Progenitor cell of endocrine pancreas (in vitro differentiated cells): ENCODE measurements around the gene GTF2IRD1. TPM values are rescaled to one million over a fixed set of nuclear protein-coding genes. Genes with fewer than 3 reads are reported as not detected.

Source experiments
- DNase-seq: peaks from one replicate; pipeline ENCODE4 v3.0.0; 2021; ENCODE audit warnings: low spot score; ENCODE audit not compliant: unreplicated experiment
- H3K27ac Mint-ChIP-seq: 2 replicates; pipeline ENCODE4 v1.8.0; 2021; ENCODE audit warnings: mild to moderate bottlenecking, moderate library complexity, mixed read lengths
- H3K27me3 Mint-ChIP-seq: 2 replicates; pipeline ENCODE4 v1.8.0; 2021; ENCODE audit warnings: mixed read lengths
- H3K36me3 Mint-ChIP-seq: 2 replicates; pipeline ENCODE4 v1.8.0; 2022; ENCODE audit warnings: mixed read lengths; ENCODE audit not compliant: insufficient read depth
- H3K4me1 Mint-ChIP-seq: 2 replicates; pipeline ENCODE4 v1.8.0; 2021; ENCODE audit warnings: low read depth, mixed read lengths
- H3K4me3 Mint-ChIP-seq: 2 replicates; pipeline ENCODE4 v1.8.0; 2021; ENCODE audit warnings: low read depth, mild to moderate bottlenecking, moderate library complexity, mixed read lengths
- H3K9me3 Mint-ChIP-seq: 2 replicates; pipeline ENCODE4 v1.8.0; 2021; ENCODE audit warnings: low read depth, mixed read lengths
- total RNA-seq: library from RNA; stranded (reverse); gene quantifications from 2 replicates; pipeline ENCODE4 v1.2.1, GENCODE V29; 2021
- TF ChIP-seq, protein P1 (sequence below): fragments of 200-600 bp; sonication (generic); IDR thresholded peaks from one replicate; pipeline ENCODE4 v1.5.0; 2021; ENCODE audit warnings: antibody characterized with exemption, mild to moderate bottlenecking; ENCODE audit not compliant: unreplicated experiment

Gene GTF2IRD1
- total RNA-seq, 1 donor from 2014 or later = 60.7 TPM

DNA sequence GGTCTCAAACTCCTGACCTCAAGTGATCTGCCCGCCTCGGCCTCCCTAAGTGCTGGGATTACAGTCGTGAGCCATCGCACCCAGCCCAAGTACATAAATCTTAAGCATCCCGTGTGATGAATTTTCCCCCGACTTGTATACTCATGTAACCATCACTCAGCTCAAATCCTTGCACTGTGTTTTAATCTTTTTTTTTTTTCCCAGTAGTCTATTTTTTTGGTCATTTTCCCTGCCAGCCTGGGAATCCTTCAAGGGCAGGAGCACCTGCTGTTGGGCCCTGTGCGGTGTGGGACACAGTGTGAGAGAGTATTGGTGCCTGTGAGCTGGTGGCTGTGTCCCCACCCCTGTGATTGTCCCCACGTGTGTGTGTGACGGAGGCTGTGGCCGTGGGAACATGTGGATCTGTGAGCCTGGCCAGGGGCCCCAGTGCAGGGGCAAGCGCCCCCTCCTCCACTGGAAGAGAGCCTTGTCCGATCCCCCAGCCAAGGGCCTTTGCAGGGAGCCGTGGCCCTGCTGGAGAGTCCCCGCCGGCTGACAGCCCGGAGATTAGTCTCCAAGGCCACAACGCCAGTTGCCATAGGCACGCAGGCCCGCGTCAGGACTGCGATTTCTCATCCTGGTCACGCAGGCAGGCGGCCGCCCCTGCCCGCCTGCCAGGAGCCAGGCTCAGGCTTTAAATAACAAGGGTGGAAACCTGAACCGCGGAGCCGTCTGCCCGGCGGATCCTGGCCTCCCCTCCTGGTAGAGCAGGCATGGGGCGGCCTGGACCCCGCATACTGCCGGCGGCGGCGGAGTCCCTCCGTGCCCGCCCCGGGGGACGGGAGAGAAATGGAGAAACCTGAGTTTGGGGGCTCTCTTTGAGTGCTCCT lies 26.5 kb downstream of the GTF2IRD1 start:
- Mint-ChIP-seq H3K4me1 (peaks cover 18% of the 10 kb centered on the region), H3K27ac (peak overlapping the region; percentile 85), H3K36me3 (no peaks in the 10 kb centered on the region), H3K9me3 (no peaks in the 10 kb centered on the region), H3K27me3 (no peaks in the 10 kb centered on the region), H3K4me3 (peak overlapping the region; percentile 16)
- TF ChIP-seq, protein P1, sequence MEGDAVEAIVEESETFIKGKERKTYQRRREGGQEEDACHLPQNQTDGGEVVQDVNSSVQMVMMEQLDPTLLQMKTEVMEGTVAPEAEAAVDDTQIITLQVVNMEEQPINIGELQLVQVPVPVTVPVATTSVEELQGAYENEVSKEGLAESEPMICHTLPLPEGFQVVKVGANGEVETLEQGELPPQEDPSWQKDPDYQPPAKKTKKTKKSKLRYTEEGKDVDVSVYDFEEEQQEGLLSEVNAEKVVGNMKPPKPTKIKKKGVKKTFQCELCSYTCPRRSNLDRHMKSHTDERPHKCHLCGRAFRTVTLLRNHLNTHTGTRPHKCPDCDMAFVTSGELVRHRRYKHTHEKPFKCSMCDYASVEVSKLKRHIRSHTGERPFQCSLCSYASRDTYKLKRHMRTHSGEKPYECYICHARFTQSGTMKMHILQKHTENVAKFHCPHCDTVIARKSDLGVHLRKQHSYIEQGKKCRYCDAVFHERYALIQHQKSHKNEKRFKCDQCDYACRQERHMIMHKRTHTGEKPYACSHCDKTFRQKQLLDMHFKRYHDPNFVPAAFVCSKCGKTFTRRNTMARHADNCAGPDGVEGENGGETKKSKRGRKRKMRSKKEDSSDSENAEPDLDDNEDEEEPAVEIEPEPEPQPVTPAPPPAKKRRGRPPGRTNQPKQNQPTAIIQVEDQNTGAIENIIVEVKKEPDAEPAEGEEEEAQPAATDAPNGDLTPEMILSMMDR = no peak
- peak; percentile 49 for DNase-seq

DNA sequence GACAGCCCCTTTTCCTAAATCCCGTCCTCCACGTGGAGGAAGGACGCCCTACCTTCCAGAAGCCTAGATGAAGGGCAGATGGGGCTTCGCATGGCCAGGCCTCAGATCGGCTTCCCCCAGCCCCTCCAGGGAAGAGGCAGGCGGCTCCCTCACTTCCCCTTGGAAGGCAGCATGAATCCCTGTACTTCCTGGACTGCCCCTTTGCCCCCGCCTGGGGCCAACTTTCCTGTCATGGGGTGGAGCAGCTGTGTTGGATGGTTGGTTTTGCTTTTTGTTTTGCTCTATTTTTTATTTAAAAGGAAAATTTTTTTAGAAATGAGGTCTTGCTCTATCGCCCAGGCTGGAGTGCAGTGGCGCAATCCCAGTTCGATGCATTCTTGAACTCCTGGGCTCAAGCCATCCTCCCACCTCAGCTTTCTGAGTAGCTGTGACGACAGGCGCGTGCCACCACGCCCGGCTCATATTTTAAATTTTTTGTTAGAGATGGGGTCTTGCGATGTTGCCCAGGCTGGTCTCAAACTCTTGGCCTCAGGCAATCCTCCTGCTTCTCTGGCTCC lies 27.2 kb downstream of the GTF2IRD1 start:
- Mint-ChIP-seq H3K9me3 (no peaks in the 10 kb centered on the region), H3K36me3 (no peaks in the 10 kb centered on the region), H3K4me3 (no peak overlapping the region), H3K27me3 (no peaks in the 10 kb centered on the region), H3K27ac (no peak overlapping the region), H3K4me1 (peaks cover 18% of the 10 kb centered on the region)
- no peak for DNase-seq
- TF ChIP-seq, protein P1 = no peak

DNA sequence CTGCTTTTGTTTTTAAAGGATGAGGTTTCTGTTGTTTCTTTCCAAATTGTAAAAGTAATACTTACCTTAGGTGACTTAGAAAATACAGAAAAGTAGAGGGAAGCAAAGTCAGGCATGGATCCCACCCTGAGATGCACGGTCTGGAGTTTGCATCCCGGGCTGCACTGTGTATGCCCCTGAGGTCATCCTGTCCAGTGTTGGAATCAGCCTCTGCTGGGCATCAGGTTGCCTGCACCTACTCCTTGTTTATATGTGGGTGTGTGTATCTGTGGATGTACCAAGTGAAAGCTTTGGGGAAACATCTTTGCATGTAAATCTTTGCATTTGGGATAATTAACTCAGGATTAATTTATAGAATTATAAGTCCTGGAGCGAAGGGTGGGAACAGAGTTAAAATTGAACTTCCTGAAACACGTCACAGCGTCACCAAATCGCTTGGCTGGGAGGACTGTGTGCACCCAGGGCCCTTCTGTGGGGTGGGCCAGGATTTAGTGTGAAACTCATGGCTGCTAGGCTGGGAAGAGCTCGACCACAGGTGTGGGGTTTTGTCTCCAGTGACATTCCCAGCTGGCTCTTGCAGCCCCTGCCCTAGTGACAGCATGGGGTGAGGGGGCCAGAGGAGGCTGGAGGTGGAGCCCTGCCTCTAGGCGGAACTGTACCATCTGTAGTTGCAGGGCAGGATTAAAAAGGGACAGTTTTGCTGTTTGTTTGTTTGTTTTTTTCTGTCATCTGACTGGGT lies 27.9 kb downstream of the GTF2IRD1 start:
- DNase-seq = no peak
- Mint-ChIP-seq H3K36me3 (no peaks in the 10 kb centered on the region), H3K9me3 (no peaks in the 10 kb centered on the region), H3K4me3 (no peak overlapping the region), H3K27ac (no peak overlapping the region), H3K4me1 (peaks cover 18% of the 10 kb centered on the region), H3K27me3 (no peaks in the 10 kb centered on the region)
- TF ChIP-seq, protein P1 = no peak

GRCh38 chr7:74482197-74482467 lies 28.4 kb downstream of the GTF2IRD1 start:
- no peak overlapping the region for H3K27ac Mint-ChIP-seq
- no peak for DNase-seq
- no peaks in the 10 kb centered on the region for H3K36me3 Mint-ChIP-seq
- TF ChIP-seq, protein P1 = no peak
- H3K9me3 Mint-ChIP-seq = no peaks in the 10 kb centered on the region
- H3K27me3 Mint-ChIP-seq = no peaks in the 10 kb centered on the region
- H3K4me3 Mint-ChIP-seq = no peak overlapping the region
- H3K4me1 Mint-ChIP-seq = peaks cover 18% of the 10 kb centered on the region

- peak overlapping the region; percentile 6 for H3K27ac Mint-ChIP-seq
- peaks cover 17% of the 10 kb centered on the region for H3K4me1 Mint-ChIP-seq
- no peak for DNase-seq
Measured at GRCh38 chr7:74482629-74483401, 29.1 kb downstream of the GTF2IRD1 start.

More at GRCh38 chr7:74482629-74483401, 29.1 kb downstream of the GTF2IRD1 start:
- Mint-ChIP-seq H3K9me3 (no peaks in the 10 kb centered on the region), H3K27me3 (no peaks in the 10 kb centered on the region), H3K36me3 (no peaks in the 10 kb centered on the region), H3K4me3 (no peak overlapping the region)
- TF ChIP-seq, protein P1 = no peak
